Right atrium auricular region (tissue), 2 donors: ENCODE measurements around the gene NOP56. TPM values are rescaled to one million over a fixed set of nuclear protein-coding genes. Genes with fewer than 3 reads are reported as not detected.
A peak's percentile ranks its signal among the peaks of the same experiment; 100 is the strongest.

Experiments
- DNase-seq: peaks from one replicate; pipeline ENCODE4 v3.0.0-alpha.2; 2019; ENCODE audit warnings: low spot score
- H3K27ac ChIP-seq, 2 donors: fragments of 200-600 bp; sonication (generic); 1 replicate in 1 of 2; 2 replicates in 1 of 2; pipeline ENCODE4 v1.5.1; 2016 to 2019
- H3K27me3 ChIP-seq, 2 donors: fragments of 200-600 bp; sonication (generic); one replicate each; pipeline versions ENCODE4 v1.5.1 to v1.6.0; 2017 to 2019
- H3K36me3 ChIP-seq: fragments of 200-600 bp; sonication (generic); one replicate; pipeline ENCODE4 v1.5.1; 2016
- H3K4me1 ChIP-seq, 2 donors: fragments of 200-600 bp; sonication (generic); one replicate each; pipeline versions ENCODE4 v1.5.1 to v1.6.0; 2017 to 2019
- H3K4me3 ChIP-seq, 2 donors: fragments of 200-600 bp; sonication (generic); 1 replicate in 1 of 2; 2 replicates in 1 of 2; pipeline ENCODE4 v1.5.1; 2017 to 2019; ENCODE audit warnings: mild to moderate bottlenecking in 1 of 2, moderate library complexity in 1 of 2
- H3K9me3 ChIP-seq, 2 donors: fragments of 200-600 bp; sonication (generic); one replicate each; pipeline ENCODE4 v1.5.1; 2019
- total RNA-seq, 2 donors: library from RNA; depleted of rRNA; stranded (reverse); fragments of >200 nt; gene quantifications; one replicate each; pipeline ENCODE4 v1.1.0, GENCODE V29; 2016
- TF ChIP-seq, protein P1 (sequence below), 2 donors: fragments of 200-600 bp; sonication (generic); IDR thresholded peaks; one replicate each; pipeline ENCODE4 v1.5.1; 2019; ENCODE audit warnings: antibody characterized with exemption in 2 of 2

NOP56 gene, protein sequence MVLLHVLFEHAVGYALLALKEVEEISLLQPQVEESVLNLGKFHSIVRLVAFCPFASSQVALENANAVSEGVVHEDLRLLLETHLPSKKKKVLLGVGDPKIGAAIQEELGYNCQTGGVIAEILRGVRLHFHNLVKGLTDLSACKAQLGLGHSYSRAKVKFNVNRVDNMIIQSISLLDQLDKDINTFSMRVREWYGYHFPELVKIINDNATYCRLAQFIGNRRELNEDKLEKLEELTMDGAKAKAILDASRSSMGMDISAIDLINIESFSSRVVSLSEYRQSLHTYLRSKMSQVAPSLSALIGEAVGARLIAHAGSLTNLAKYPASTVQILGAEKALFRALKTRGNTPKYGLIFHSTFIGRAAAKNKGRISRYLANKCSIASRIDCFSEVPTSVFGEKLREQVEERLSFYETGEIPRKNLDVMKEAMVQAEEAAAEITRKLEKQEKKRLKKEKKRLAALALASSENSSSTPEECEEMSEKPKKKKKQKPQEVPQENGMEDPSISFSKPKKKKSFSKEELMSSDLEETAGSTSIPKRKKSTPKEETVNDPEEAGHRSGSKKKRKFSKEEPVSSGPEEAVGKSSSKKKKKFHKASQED
- total RNA-seq = 10 to 100 TPM; 30.9 to 47.1 TPM

DNA sequence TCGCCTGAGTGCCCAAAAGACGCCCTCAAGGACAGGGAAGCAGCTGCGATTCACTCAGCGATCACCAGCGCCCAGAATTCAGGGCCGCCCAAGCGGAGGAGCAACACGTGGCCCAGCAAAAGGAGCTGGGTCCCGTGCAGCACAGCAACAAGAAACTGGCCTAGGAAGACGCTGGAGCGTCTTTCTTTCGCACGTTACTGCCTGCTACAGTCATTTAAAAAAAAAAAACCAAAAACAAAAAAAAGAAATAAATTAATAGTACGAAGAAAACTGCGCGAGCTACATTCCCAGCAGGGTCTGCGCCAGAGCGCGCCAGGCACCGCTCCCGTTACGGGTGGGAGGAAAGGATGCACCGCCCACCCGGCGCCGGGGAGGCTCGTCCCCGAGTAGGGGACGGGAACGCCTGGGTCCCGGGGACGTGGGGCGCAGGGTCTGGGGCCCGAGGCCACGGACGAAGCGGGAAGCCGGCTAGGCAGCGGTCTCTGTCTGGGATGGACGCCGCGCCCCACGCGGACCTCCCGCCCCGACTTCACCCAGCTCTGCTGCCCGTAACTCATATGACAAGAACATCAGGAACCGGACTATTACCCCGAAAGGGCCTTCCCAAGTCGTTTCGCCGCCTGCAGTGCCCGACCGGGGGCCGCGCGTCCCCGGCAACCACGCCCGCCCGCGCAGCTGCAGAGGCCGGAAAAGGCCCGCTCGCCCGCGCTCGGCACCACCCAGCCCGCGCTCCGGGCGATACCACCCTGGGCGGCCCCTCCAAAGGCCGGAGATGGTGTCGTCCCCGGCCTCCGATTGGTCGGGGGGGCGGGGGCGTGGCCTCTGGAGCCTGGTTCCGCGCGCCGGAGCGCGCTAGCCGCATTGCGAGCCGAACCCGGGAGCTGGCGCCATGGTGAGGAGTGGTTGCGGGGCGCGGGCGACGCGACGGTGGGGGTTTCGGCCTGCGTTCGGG, at the start of gene NOP56:
Gene NOP56, plus strand, starts transcription at position 861 of the 952 bp plus-strand sequence. Its CDS starts 29 bp downstream, at position 890.
- Histone ChIP-seq H3K27ac (peak within 1 kb of the TSS; percentile 79 to 86), H3K9me3 (no peaks in the 10 kb centered on the region), H3K36me3 (peaks cover 31% of the 10 kb centered on the region), H3K4me3 (peak within 1 kb of the TSS; percentile 62 to 80), H3K27me3 (no peaks in the 10 kb centered on the region), H3K4me1 (peaks cover 0 to 22% of the 10 kb centered on the region in 2 donors)
- TF ChIP-seq, protein P1, sequence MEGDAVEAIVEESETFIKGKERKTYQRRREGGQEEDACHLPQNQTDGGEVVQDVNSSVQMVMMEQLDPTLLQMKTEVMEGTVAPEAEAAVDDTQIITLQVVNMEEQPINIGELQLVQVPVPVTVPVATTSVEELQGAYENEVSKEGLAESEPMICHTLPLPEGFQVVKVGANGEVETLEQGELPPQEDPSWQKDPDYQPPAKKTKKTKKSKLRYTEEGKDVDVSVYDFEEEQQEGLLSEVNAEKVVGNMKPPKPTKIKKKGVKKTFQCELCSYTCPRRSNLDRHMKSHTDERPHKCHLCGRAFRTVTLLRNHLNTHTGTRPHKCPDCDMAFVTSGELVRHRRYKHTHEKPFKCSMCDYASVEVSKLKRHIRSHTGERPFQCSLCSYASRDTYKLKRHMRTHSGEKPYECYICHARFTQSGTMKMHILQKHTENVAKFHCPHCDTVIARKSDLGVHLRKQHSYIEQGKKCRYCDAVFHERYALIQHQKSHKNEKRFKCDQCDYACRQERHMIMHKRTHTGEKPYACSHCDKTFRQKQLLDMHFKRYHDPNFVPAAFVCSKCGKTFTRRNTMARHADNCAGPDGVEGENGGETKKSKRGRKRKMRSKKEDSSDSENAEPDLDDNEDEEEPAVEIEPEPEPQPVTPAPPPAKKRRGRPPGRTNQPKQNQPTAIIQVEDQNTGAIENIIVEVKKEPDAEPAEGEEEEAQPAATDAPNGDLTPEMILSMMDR (IDR thresholded peaks at IDR 0.05) = no peak
- DNase-seq = peak; percentile 89

DNA sequence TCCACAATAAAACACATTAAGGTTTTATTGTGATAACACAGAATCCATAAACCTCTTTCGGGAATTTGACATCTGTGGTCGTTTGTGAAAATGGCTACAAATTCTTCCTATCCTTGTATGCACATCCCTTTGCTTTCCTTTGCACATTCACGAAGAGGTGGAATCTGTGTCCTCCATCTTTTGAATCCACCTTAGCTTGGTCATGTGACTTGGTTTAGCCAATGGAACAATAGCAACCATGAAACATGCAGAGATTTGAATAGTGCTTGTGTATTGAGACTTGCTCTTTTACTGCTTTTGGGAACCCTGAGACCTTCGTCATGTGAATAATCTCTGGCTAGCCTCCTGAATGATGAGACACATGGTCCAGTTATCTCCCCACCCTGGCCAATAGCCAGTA, 49.7 kb upstream of the NOP56 start:
- no peak for DNase-seq
- Histone ChIP-seq H3K27me3 (no peaks in the 10 kb centered on the region), H3K27ac (no peak overlapping the region), H3K4me3 (no peak overlapping the region), H3K4me1 (no peaks in the 10 kb centered on the region), H3K36me3 (no peaks in the 10 kb centered on the region), H3K9me3 (peaks cover 4 to 26% of the 10 kb centered on the region in 2 donors)
- TF ChIP-seq, protein P1 (IDR thresholded peaks at IDR 0.05) = no peak

DNA sequence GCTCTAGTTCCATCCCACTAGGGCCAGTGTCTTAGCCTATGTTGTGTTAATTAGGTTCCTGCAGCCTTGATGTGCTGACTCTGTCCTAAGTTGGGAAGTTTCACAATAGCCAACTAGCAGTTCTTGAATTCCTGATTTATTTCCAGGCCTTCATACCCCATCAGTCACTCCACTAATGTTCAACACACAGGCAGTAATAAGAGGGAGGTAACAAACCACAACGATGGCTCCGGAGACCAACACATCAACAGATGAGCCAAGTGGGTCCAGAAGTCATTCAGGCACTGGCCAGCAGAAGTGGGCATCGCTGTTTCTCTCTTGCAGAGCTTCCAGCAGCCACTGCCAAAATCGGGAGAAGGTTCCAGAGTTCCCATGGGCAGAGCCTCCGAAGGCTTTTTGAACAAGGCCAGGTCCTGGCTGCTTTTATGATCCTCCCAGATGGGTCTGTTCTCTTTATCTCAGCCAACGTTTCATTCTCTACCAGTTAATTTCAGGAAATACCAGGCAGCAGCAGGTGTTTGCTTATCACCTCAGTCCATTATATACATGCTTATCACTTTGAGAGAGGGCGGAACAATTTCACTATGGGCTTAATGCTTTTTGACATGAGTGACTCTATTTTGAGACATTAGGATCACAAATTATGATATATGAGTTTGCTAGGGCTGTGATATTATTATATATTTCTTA, 48.5 kb upstream of the NOP56 start:
- H3K4me3 ChIP-seq = no peak overlapping the region
- H3K36me3 ChIP-seq = no peaks in the 10 kb centered on the region
- H3K4me1 ChIP-seq = no peaks in the 10 kb centered on the region
- no peak for DNase-seq
- no peaks in the 10 kb centered on the region for H3K27me3 ChIP-seq
- TF ChIP-seq, protein P1 (IDR thresholded peaks at IDR 0.05) = no peak
- H3K27ac ChIP-seq = no peak overlapping the region
- peaks cover 4 to 26% of the 10 kb centered on the region in 2 donors for H3K9me3 ChIP-seq

DNA sequence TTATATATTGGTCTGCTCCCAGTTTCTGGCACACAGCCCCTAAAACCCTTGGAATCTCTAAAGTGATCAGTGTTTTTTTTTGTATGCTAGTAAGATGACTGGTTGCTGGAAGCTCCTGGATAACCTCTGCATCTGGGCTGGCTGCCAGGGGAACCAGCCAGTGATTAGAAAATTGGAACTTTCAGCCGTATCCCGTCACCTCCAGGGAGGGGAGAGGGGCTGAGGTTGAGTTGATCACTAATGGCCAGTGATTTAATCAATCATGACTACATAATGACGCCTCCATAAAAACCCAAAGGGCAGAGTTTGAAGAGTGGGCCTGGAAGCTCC, 48.0 kb upstream of the NOP56 start:
- H3K27ac ChIP-seq = no peak overlapping the region
- no peaks in the 10 kb centered on the region for H3K4me1 ChIP-seq
- no peak overlapping the region for H3K4me3 ChIP-seq
- DNase-seq = no peak
- TF ChIP-seq, protein P1 (IDR thresholded peaks at IDR 0.05) = no peak
- no peaks in the 10 kb centered on the region for H3K27me3 ChIP-seq
- H3K9me3 ChIP-seq = peaks cover 4 to 26% of the 10 kb centered on the region in 2 donors
- H3K36me3 ChIP-seq = no peaks in the 10 kb centered on the region

DNA sequence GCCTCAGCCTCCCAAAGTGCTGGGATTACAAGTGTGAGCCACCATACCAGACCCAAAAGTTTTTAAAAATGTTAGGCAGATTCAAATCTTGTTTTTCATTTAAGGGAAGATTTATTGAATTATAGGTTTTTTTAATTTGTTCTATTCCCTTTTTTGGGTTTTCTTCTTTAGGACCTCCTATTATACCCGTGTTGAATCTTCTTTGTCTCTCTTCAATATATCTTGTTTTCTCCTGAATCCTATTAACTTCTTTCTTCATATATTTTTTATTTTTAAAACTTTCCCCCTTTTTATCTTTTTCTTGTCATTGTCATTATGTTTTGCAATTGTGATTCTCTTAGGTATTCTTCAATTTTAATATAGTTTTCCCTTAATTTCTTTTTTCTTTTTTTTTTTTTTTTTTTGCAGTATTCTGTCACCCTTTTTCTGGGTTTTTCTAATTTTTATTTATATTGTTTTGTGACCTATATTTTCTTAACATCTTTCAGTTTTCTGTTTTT, 45.9 kb upstream of the NOP56 start:
- peaks cover 4 to 26% of the 10 kb centered on the region in 2 donors for H3K9me3 ChIP-seq
- no peak overlapping the region for H3K27ac ChIP-seq
- no peaks in the 10 kb centered on the region for H3K27me3 ChIP-seq
- no peaks in the 10 kb centered on the region for H3K36me3 ChIP-seq
- no peak for DNase-seq
- H3K4me1 ChIP-seq = no peaks in the 10 kb centered on the region
- no peak overlapping the region for H3K4me3 ChIP-seq
- TF ChIP-seq, protein P1 (IDR thresholded peaks at IDR 0.05) = no peak
